GM23338 (cell line): ENCODE data around the gene RFX4. TPM values are rescaled to one million over a fixed set of nuclear protein-coding genes. Genes with fewer than 3 reads are reported as not detected.

ENCODE experiments used
- ATAC-seq: fragments of 200-7000 bp; cut with Tn5 transposase; 3 replicates; pipeline ENCODE4 v1.9.1; 2020
- DNase-seq: peaks from one replicate; pipeline ENCODE4 v3.0.0-alpha.2; 2015; ENCODE audit warnings: low spot score
- H2AFZ ChIP-seq: fragments of 200-600 bp; sonication (generic); 2 replicates; pipeline ENCODE4 v1.8.0; 2016; ENCODE audit warnings: antibody characterized with exemption, mild to moderate bottlenecking, moderate library complexity
- H3F3A ChIP-seq: fragments of 200-600 bp; sonication (generic); replicated peaks from 2 replicates; pipeline ENCODE4 v1.8.0; 2017; ENCODE audit warnings: antibody characterized with exemption, mixed run types, low read depth
- H3K27ac ChIP-seq: fragments of 200-600 bp; sonication (generic); 2 replicates; pipeline ENCODE4 v1.6.1; 2016; ENCODE audit warnings: low read depth
- H3K27me3 ChIP-seq: fragments of 200-600 bp; sonication (generic); 2 replicates; pipeline ENCODE4 v1.8.0; 2016; ENCODE audit warnings: mild to moderate bottlenecking, mixed run types, moderate library complexity; ENCODE audit not compliant: insufficient read depth
- H3K36me3 ChIP-seq: fragments of 200-600 bp; sonication (generic); 2 replicates; pipeline ENCODE4 v1.8.0; 2016; ENCODE audit warnings: mild to moderate bottlenecking; ENCODE audit not compliant: insufficient read depth
- H3K4me1 ChIP-seq: fragments of 200-600 bp; sonication (generic); 2 replicates; pipeline ENCODE4 v1.8.0; 2016; ENCODE audit warnings: mild to moderate bottlenecking, moderate library complexity; ENCODE audit not compliant: insufficient read depth
- H3K4me2 ChIP-seq: fragments of 200-600 bp; sonication (generic); 2 replicates; pipeline ENCODE4 v1.7.1; 2017; ENCODE audit warnings: mixed run types
- H3K4me3 ChIP-seq: fragments of 200-600 bp; sonication (generic); 2 replicates; pipeline ENCODE4 v1.6.1; 2016; ENCODE audit warnings: mixed run types
- H3K79me2 ChIP-seq: fragments of 200-600 bp; sonication (generic); replicated peaks from 2 replicates; pipeline ENCODE4 v1.8.0; 2017; ENCODE audit warnings: mild to moderate bottlenecking; ENCODE audit not compliant: insufficient read depth
- H3K9me2 ChIP-seq: fragments of 200-600 bp; sonication (generic); 2 replicates; pipeline ENCODE4 v1.8.0; 2017; ENCODE audit not compliant: insufficient read depth
- H4K20me1 ChIP-seq: fragments of 200-600 bp; sonication (generic); replicated peaks from 2 replicates; pipeline ENCODE4 v1.8.0; 2017; ENCODE audit warnings: mild to moderate bottlenecking; ENCODE audit not compliant: insufficient read depth
- H3K27ac Mint-ChIP-seq: 2 replicates; pipeline ENCODE4 v1.8.0; 2020; ENCODE audit warnings: inconsistent platforms, mild to moderate bottlenecking, moderate library complexity, mixed read lengths
- H3K27me3 Mint-ChIP-seq: 3 replicates; pipeline ENCODE4 v1.8.0; 2022; ENCODE audit warnings: low read depth, mild to moderate bottlenecking, moderate library complexity, mixed read lengths, inconsistent platforms; ENCODE audit not compliant: insufficient read depth, poor library complexity
- H3K36me3 Mint-ChIP-seq: 3 replicates; pipeline ENCODE4 v1.8.0; 2021; ENCODE audit warnings: low read depth, mild to moderate bottlenecking, inconsistent platforms, moderate library complexity, mixed read lengths
- H3K4me1 Mint-ChIP-seq: 3 replicates; pipeline ENCODE4 v1.8.0; 2020; ENCODE audit warnings: mild to moderate bottlenecking, inconsistent platforms, mixed read lengths
- H3K4me3 Mint-ChIP-seq: 3 replicates; pipeline ENCODE4 v1.8.0; 2021; ENCODE audit warnings: moderate library complexity, mild to moderate bottlenecking, inconsistent platforms, mixed read lengths
- H3K9me3 Mint-ChIP-seq: 3 replicates; pipeline ENCODE4 v1.8.0; 2020; ENCODE audit warnings: moderate library complexity, mild to moderate bottlenecking, inconsistent platforms, mixed read lengths
- ETS1 ChIP-seq: IDR thresholded peaks from 2 replicates; pipeline ENCODE4 v1.6.1; 2016; ENCODE audit warnings: antibody characterized with exemption
- EZH2 ChIP-seq: fragments of 200-600 bp; sonication (generic); IDR thresholded peaks from one replicate; pipeline ENCODE4 v1.8.0; 2017; ENCODE audit warnings: antibody characterized with exemption, mild to moderate bottlenecking, low read depth; ENCODE audit not compliant: unreplicated experiment
- EZH2phosphoT487 ChIP-seq: fragments of 200-600 bp; sonication (generic); IDR thresholded peaks from one replicate; pipeline ENCODE4 v1.8.1; 2018; ENCODE audit warnings: antibody characterized with exemption; ENCODE audit not compliant: unreplicated experiment
- JUNB ChIP-seq: IDR thresholded peaks from one replicate; pipeline ENCODE4 v1.6.1; 2016; ENCODE audit warnings: antibody characterized with exemption; ENCODE audit not compliant: unreplicated experiment
- POLR2AphosphoS5 ChIP-seq: IDR thresholded peaks from 2 replicates; pipeline ENCODE4 v1.6.1; 2016; ENCODE audit warnings: antibody characterized with exemption, low read depth
- ZNF114 ChIP-seq: fragments of 250-450 bp; sonication (Bioruptor Pico); IDR thresholded peaks from 2 replicates; pipeline ENCODE4 v1.5.0; 2020; ENCODE audit warnings: mild to moderate bottlenecking, moderate library complexity
- ZNF462 ChIP-seq: fragments of 250-450 bp; sonication (Bioruptor Pico); IDR thresholded peaks from 2 replicates; pipeline ENCODE4 v1.5.0; 2020; ENCODE audit warnings: mild to moderate bottlenecking, moderate library complexity
- polyA plus RNA-seq: library from polyadenylated mRNA; unstranded; fragments of >200 nt; fragmentation: Nextera tagmentation; extraction: Ambion mirVana; gene quantifications from 2 replicates; pipeline ENCODE4 v1.2.1, GENCODE V29; 2016
- total RNA-seq: library from RNA; depleted of rRNA; stranded (reverse); fragments of >200 nt; shearing (Covaris generic); gene quantifications from 2 replicates; pipeline ENCODE4 v1.2.3, GENCODE V29; 2014
- TF ChIP-seq, protein P1 (sequence below): IDR thresholded peaks from one replicate; pipeline ENCODE4 v1.6.1; 2018; ENCODE audit warnings: antibody characterized with exemption; ENCODE audit not compliant: unreplicated experiment
- TF ChIP-seq, protein P2 (sequence below), 2 experiments: fragments of 200-600 bp in 1 of 2; sonication (generic) in 1 of 2; conservative IDR thresholded peaks; 2 replicates each; pipeline versions ENCODE4 v1.5.1 to v1.6.1; 2016 to 2017; ENCODE audit warnings: antibody characterized with exemption in 2 of 2, low read depth in 2 of 2, mild to moderate bottlenecking in 2 of 2, moderate library complexity in 1 of 2

RFX4 gene
- total and polyA plus RNA-seq, 2 experiments from 2014 or later = 0.23 TPM; not detected in 1

DNA sequence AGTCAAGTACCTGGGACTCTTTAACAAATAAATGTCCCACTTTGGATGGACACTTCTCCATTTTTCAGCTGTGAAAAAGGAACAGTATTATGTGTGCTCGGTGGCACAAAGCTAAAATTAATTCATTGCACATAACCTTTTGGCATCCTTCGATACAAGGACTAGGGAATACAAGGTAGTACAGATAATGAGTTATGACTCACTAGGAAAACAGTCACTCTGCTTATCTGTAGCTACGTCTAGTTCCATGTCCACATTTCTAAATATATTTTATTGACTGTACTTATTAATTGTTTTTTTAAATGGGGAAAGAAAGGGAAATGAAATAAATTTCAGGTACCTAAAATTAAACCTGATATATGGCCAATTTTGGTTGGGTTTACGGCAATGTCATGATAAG, 156.5 kb downstream of the RFX4 start (continued):
- TF ChIP-seq ZNF462 = no peak

GRCh38 chr12:106739815-106740530, 157.2 kb downstream of the RFX4 start:
- Histone ChIP-seq H3K4me1 (peaks cover 36% of the 10 kb centered on the region), H3K27me3 (no peaks in the 10 kb centered on the region), H3K4me3 (no peak overlapping the region), H3K27ac (no peak overlapping the region), H3F3A (no peaks in the 10 kb centered on the region), H3K9me2 (no peaks in the 10 kb centered on the region), H3K36me3 (no peaks in the 10 kb centered on the region), H2AFZ (no peak overlapping the region), H4K20me1 (no peaks in the 10 kb centered on the region), H3K4me2 (no peak overlapping the region; the same call in 1 of the 2 replicates), H3K79me2 (no peaks in the 10 kb centered on the region)
- TF ChIP-seq POLR2AphosphoS5 = no peak
- TF ChIP-seq ZNF114 (CRISPR knock-in tag) = no peak
- no peak for TF ChIP-seq EZH2phosphoT487
- TF ChIP-seq, protein P1, sequence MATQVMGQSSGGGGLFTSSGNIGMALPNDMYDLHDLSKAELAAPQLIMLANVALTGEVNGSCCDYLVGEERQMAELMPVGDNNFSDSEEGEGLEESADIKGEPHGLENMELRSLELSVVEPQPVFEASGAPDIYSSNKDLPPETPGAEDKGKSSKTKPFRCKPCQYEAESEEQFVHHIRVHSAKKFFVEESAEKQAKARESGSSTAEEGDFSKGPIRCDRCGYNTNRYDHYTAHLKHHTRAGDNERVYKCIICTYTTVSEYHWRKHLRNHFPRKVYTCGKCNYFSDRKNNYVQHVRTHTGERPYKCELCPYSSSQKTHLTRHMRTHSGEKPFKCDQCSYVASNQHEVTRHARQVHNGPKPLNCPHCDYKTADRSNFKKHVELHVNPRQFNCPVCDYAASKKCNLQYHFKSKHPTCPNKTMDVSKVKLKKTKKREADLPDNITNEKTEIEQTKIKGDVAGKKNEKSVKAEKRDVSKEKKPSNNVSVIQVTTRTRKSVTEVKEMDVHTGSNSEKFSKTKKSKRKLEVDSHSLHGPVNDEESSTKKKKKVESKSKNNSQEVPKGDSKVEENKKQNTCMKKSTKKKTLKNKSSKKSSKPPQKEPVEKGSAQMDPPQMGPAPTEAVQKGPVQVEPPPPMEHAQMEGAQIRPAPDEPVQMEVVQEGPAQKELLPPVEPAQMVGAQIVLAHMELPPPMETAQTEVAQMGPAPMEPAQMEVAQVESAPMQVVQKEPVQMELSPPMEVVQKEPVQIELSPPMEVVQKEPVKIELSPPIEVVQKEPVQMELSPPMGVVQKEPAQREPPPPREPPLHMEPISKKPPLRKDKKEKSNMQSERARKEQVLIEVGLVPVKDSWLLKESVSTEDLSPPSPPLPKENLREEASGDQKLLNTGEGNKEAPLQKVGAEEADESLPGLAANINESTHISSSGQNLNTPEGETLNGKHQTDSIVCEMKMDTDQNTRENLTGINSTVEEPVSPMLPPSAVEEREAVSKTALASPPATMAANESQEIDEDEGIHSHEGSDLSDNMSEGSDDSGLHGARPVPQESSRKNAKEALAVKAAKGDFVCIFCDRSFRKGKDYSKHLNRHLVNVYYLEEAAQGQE = no peak
- TF ChIP-seq JUNB = no peak
- TF ChIP-seq ETS1 = no peak
- TF ChIP-seq, protein P2, sequence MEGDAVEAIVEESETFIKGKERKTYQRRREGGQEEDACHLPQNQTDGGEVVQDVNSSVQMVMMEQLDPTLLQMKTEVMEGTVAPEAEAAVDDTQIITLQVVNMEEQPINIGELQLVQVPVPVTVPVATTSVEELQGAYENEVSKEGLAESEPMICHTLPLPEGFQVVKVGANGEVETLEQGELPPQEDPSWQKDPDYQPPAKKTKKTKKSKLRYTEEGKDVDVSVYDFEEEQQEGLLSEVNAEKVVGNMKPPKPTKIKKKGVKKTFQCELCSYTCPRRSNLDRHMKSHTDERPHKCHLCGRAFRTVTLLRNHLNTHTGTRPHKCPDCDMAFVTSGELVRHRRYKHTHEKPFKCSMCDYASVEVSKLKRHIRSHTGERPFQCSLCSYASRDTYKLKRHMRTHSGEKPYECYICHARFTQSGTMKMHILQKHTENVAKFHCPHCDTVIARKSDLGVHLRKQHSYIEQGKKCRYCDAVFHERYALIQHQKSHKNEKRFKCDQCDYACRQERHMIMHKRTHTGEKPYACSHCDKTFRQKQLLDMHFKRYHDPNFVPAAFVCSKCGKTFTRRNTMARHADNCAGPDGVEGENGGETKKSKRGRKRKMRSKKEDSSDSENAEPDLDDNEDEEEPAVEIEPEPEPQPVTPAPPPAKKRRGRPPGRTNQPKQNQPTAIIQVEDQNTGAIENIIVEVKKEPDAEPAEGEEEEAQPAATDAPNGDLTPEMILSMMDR (conservative IDR thresholded peaks at IDR 0.05; ENCODE audit: low read depth in 2 of 2) = no peak
- TF ChIP-seq EZH2 = no peak
- Mint-ChIP-seq H3K9me3 (no peaks in the 10 kb centered on the region), H3K27ac (no peak overlapping the region), H3K4me1 (peaks cover 48% of the 10 kb centered on the region), H3K36me3 (no peaks in the 10 kb centered on the region), H3K27me3 (peaks cover 6% of the 10 kb centered on the region), H3K4me3 (no peak overlapping the region)
- no peak; the same call in 2 of the 3 replicates for ATAC-seq
- DNase-seq = no peak
